ENCODE measurements around the gene NR2C2.
A peak's percentile ranks its signal among the peaks of the same experiment; 100 is the strongest.

NR2C2 gene

DNA sequence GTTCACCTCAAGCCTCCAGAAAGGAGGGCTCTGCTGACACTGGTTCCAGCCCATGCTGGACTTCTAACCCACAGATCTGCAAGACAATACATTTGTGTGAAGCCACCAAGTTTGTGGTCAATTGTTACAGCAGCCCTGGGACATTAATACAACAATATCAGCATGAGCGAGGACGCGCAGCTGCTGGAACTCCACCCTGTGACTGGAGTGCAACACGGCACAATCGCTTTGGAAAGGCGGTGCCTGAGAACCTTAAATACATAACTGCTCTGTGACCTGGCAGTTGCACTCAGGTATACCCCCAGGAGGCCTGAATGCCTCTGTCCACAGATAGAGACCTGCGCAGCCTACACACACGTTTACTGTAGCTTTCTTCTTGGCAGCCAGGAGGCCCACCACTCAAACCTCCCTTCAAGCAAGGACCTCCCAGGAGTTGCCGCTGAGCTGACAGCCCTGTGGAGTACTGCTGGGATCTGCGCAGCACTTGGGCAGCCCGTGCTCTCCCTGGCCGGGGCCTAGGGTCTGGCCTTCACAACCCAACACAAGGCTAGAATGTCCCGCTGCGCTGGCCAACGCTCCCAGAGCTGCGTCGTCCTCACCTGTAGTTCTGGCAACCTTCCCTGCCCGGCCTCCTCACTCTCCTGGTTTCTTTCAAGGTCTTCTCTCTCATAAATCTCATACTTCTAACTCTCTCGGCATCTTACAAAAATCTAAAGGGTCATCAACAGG lies 109.5 kb downstream of the NR2C2 start:
- Histone ChIP-seq H3K4me3 (ENCODE audit: low read length) (no peak overlapping the region), H3K9ac (ENCODE audit: low read depth, low read length) (no peak overlapping the region), H3K4me1 (ENCODE audit: control insufficient read depth, insufficient read depth, low read length) (peaks cover 7% of the 10 kb centered on the region), H3K9me3 (replicated peaks; ENCODE audit: low read length) (no peaks in the 10 kb centered on the region), H3K27me3 (ENCODE audit: control insufficient read depth, insufficient read depth, low read length) (no peaks in the 10 kb centered on the region), H3K36me3 (ENCODE audit: insufficient read depth, low read length) (peaks cover 45% of the 10 kb centered on the region), H3K4me2 (ENCODE audit: low read length) (no peak overlapping the region)

DNA sequence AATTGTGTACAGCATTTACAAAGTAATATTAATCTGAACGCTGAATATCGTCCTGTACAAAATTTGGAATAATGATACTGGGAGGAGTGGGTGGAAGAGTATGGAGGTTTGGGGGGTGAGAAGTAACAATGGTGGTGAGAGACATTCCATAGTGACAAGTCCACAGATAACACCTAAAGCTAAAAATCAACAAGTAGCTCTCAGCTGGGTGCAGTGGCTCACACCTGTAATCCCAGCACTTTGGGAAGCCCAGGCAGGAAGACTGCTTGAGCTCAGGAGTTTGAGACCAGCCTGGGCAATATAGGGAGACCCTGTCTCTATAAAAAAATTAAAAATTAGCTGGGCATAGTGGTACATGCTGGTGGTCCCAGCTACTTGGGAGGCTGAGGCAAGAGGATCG lies 112.6 kb downstream of the NR2C2 start:
- H3K4me3 ChIP-seq (ENCODE audit: low read length) = no peak overlapping the region
- peaks cover 17% of the 10 kb centered on the region for H3K4me1 ChIP-seq (ENCODE audit: control insufficient read depth, insufficient read depth, low read length)
- H3K36me3 ChIP-seq (ENCODE audit: insufficient read depth, low read length) = peaks cover 30% of the 10 kb centered on the region
- no peaks in the 10 kb centered on the region for H3K27me3 ChIP-seq (ENCODE audit: control insufficient read depth, insufficient read depth, low read length)
- no peaks in the 10 kb centered on the region for H3K9me3 ChIP-seq (replicated peaks; ENCODE audit: low read length)
- no peak overlapping the region for H3K9ac ChIP-seq (ENCODE audit: low read depth, low read length)
- H3K4me2 ChIP-seq (ENCODE audit: low read length) = no peak overlapping the region

DNA sequence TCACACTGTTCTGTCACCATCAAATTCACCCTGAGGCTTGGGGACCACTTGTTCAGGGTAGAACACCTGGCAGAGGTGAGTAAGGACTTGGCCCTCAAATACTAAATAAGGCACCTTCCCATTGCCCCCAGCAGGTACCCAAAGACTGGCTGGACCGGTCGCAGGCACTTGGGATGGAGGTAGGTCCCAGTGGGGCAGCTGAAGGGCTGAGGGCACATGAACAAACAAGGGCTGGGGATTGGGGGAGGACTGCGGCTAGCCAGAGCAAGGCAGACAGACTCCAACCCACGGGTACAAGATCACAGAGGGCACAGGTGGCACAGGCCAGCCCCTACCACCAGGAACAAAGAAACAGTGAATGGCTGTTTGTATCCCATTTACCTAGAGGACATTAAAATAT lies 115.9 kb downstream of the NR2C2 start:
- Histone ChIP-seq H3K4me1 (ENCODE audit: control insufficient read depth, insufficient read depth, low read length) (peaks cover 17% of the 10 kb centered on the region), H3K4me2 (ENCODE audit: low read length) (peak overlapping the region; percentile 84), H3K4me3 (ENCODE audit: low read length) (no peak overlapping the region), H3K36me3 (ENCODE audit: insufficient read depth, low read length) (peaks cover 10% of the 10 kb centered on the region), H3K9ac (ENCODE audit: low read depth, low read length) (no peak overlapping the region), H3K9me3 (replicated peaks; ENCODE audit: low read length) (no peaks in the 10 kb centered on the region), H3K27me3 (ENCODE audit: control insufficient read depth, insufficient read depth, low read length) (no peaks in the 10 kb centered on the region)

DNA sequence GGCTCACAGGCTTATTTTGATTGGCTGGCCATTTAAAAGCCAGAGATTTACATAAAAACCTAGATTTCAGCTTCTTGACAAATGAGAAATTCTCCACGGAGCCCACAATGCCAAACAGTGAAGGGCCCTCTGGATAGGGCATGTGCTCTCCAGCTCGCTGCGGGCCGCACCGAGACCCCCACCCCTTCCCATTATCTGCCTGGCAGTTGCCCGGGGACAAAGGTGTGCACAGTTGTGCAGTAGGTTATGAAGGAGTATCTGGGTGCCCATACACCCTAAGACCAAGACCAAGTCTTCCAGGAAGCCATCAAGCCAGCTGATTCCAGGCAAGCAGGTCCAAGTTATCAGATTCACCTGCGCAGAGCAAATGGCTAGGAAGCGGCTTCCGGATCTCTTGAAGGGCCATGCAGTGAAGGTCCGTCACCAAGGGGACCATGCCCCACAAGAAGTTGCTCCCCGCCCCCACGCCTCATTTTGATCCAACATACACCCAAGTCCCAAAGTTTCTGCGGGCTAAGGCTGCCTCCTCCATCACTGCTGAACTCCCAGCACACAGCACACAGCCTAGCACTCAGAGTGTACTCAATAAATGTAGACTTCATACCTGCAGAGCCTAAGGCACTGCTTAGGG lies 116.4 kb downstream of the NR2C2 start:
- peak overlapping the region; percentile 96 for H3K9ac ChIP-seq (ENCODE audit: low read depth, low read length)
- peaks cover 17% of the 10 kb centered on the region for H3K4me1 ChIP-seq (ENCODE audit: control insufficient read depth, insufficient read depth, low read length)
- H3K36me3 ChIP-seq (ENCODE audit: insufficient read depth, low read length) = peaks cover 5% of the 10 kb centered on the region
- H3K4me3 ChIP-seq (ENCODE audit: low read length) = peak overlapping the region; percentile 91
- H3K4me2 ChIP-seq (ENCODE audit: low read length) = peak overlapping the region; percentile 84
- no peaks in the 10 kb centered on the region for H3K9me3 ChIP-seq (replicated peaks; ENCODE audit: low read length)
- H3K27me3 ChIP-seq (ENCODE audit: control insufficient read depth, insufficient read depth, low read length) = no peaks in the 10 kb centered on the region

- Histone ChIP-seq H3K9me3 (replicated peaks; ENCODE audit: low read length) (no peaks in the 10 kb centered on the region), H3K4me2 (ENCODE audit: low read length) (peak overlapping the region; percentile 84), H3K9ac (ENCODE audit: low read depth, low read length) (peak overlapping the region; percentile 96), H3K4me3 (ENCODE audit: low read length) (peak overlapping the region; percentile 91), H3K27me3 (ENCODE audit: control insufficient read depth, insufficient read depth, low read length) (no peaks in the 10 kb centered on the region), H3K36me3 (ENCODE audit: insufficient read depth, low read length) (no peaks in the 10 kb centered on the region), H3K4me1 (ENCODE audit: control insufficient read depth, insufficient read depth, low read length) (peaks cover 17% of the 10 kb centered on the region)
Measured at GRCh38 chr3:15064299-15064834, 117.0 kb downstream of the NR2C2 start.

DNA sequence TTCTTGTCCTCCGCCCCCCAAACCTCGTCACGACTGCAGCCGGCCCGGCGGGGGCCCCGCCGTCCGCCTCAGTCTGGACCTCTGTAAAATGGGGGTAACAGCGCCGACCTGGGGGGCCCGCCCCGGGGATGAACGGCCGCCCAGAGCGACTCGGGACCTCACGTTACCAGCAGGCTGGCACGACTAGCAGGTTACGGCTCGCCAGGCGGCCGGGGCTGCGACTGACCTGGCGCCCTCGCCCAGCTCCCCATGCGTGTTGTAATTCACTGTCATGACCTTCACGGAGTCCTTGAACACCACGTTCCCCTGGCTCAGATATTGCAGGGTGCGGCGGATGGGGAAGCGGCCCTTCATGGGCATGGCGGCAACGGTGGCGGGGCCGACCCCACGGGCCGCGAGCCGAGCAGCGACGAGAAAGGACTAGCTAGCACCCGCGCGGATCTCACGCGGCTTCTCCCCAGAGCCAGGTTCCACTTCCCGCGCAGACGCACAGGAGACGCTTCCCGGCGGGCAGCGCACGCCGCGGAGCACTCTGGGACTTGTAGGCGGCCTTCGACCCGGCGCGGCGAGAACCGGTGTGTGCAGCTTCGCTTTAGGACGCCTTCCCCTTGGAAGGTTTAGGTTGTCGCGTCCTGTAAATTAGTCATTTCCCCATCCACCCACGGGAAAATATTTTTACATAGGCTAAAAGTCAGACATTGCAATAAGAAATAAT lies 117.6 kb downstream of the NR2C2 start, which contains the start of gene MRPS25:
Gene MRPS25, minus strand, starts transcription at position 481 of the 715 bp plus-strand sequence. Its CDS starts 121 bp downstream, at position 360.
- H3K27me3 ChIP-seq (ENCODE audit: control insufficient read depth, insufficient read depth, low read length) = no peaks in the 10 kb centered on the region
- peaks cover 17% of the 10 kb centered on the region for H3K4me1 ChIP-seq (ENCODE audit: control insufficient read depth, insufficient read depth, low read length)
- peak within 1 kb of the TSS; percentile 96 for H3K9ac ChIP-seq (ENCODE audit: low read depth, low read length)
- peaks cover 4% of the 10 kb centered on the region for H3K36me3 ChIP-seq (ENCODE audit: insufficient read depth, low read length)
- H3K4me2 ChIP-seq (ENCODE audit: low read length) = peak within 1 kb of the TSS; percentile 84
- no peaks in the 10 kb centered on the region for H3K9me3 ChIP-seq (replicated peaks; ENCODE audit: low read length)
- H3K4me3 ChIP-seq (ENCODE audit: low read length) = peak within 1 kb of the TSS; percentile 91

GRCh38 chr3:15065550-15066007 lies 118.2 kb downstream of the NR2C2 start:
- Histone ChIP-seq H3K36me3 (ENCODE audit: insufficient read depth, low read length) (peaks cover 8% of the 10 kb centered on the region), H3K9ac (ENCODE audit: low read depth, low read length) (peak overlapping the region; percentile 96), H3K4me3 (ENCODE audit: low read length) (peak overlapping the region; percentile 91), H3K4me1 (ENCODE audit: control insufficient read depth, insufficient read depth, low read length) (peaks cover 20% of the 10 kb centered on the region), H3K4me2 (ENCODE audit: low read length) (peak overlapping the region; percentile 84), H3K27me3 (ENCODE audit: control insufficient read depth, insufficient read depth, low read length) (no peaks in the 10 kb centered on the region), H3K9me3 (replicated peaks; ENCODE audit: low read length) (no peaks in the 10 kb centered on the region)

DNA sequence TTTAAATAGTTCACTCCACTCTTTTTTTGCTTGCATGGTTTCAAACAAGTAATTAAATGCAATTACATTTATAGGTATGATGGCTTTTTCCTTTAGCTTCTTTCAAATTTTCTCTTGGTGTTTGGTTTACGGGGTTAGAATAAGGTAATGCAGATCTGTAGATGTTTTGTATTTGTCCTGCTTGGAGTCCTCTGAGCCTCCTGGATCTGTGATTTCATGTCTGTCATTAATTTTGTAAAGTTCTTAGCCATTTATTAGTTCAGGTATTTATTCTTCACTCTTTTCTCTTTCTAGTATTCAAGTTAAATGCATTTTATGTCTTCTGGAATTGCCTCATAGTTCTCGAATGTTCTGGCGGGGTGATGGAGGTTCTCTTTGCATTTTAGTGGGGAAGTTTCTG lies 119.1 kb downstream of the NR2C2 start:
- H3K36me3 ChIP-seq (ENCODE audit: insufficient read depth, low read length) = peaks cover 8% of the 10 kb centered on the region
- peaks cover 20% of the 10 kb centered on the region for H3K4me1 ChIP-seq (ENCODE audit: control insufficient read depth, insufficient read depth, low read length)
- H3K4me2 ChIP-seq (ENCODE audit: low read length) = no peak overlapping the region
- no peak overlapping the region for H3K4me3 ChIP-seq (ENCODE audit: low read length)
- no peak overlapping the region for H3K9ac ChIP-seq (ENCODE audit: low read depth, low read length)
- H3K9me3 ChIP-seq (replicated peaks; ENCODE audit: low read length) = no peaks in the 10 kb centered on the region
- no peaks in the 10 kb centered on the region for H3K27me3 ChIP-seq (ENCODE audit: control insufficient read depth, insufficient read depth, low read length)

- no peak overlapping the region for H3K4me2 ChIP-seq (ENCODE audit: low read length)
Measured at GRCh38 chr3:15069441-15069840, 122.1 kb downstream of the NR2C2 start.

GRCh38 chr3:15071699-15072098 lies 124.3 kb downstream of the NR2C2 start:
- Histone ChIP-seq H3K4me2 (ENCODE audit: low read length) (no peak overlapping the region), H3K9ac (ENCODE audit: low read depth, low read length) (no peak overlapping the region), H3K4me1 (ENCODE audit: control insufficient read depth, insufficient read depth, low read length) (peaks cover 3% of the 10 kb centered on the region), H3K4me3 (ENCODE audit: low read length) (no peak overlapping the region), H3K9me3 (replicated peaks; ENCODE audit: low read length) (no peaks in the 10 kb centered on the region), H3K36me3 (ENCODE audit: insufficient read depth, low read length) (peaks cover 49% of the 10 kb centered on the region), H3K27me3 (ENCODE audit: control insufficient read depth, insufficient read depth, low read length) (no peaks in the 10 kb centered on the region)

More at GRCh38 chr3:15069441-15069840, 122.1 kb downstream of the NR2C2 start:
- Histone ChIP-seq H3K27me3 (ENCODE audit: control insufficient read depth, insufficient read depth, low read length) (no peaks in the 10 kb centered on the region), H3K36me3 (ENCODE audit: insufficient read depth, low read length) (peaks cover 33% of the 10 kb centered on the region), H3K9me3 (replicated peaks; ENCODE audit: low read length) (no peaks in the 10 kb centered on the region), H3K9ac (ENCODE audit: low read depth, low read length) (no peak overlapping the region), H3K4me1 (ENCODE audit: control insufficient read depth, insufficient read depth, low read length) (peaks cover 8% of the 10 kb centered on the region), H3K4me3 (ENCODE audit: low read length) (no peak overlapping the region)

- no peak overlapping the region for H3K4me3 ChIP-seq (ENCODE audit: low read length)
- H3K9me3 ChIP-seq (replicated peaks; ENCODE audit: low read length) = no peaks in the 10 kb centered on the region
- H3K27me3 ChIP-seq (ENCODE audit: control insufficient read depth, insufficient read depth, low read length) = no peaks in the 10 kb centered on the region
- H3K36me3 ChIP-seq (ENCODE audit: insufficient read depth, low read length) = peaks cover 71% of the 10 kb centered on the region
- no peak overlapping the region for H3K9ac ChIP-seq (ENCODE audit: low read depth, low read length)
- H3K4me2 ChIP-seq (ENCODE audit: low read length) = no peak overlapping the region
- H3K4me1 ChIP-seq (ENCODE audit: control insufficient read depth, insufficient read depth, low read length) = peaks cover 3% of the 10 kb centered on the region
Measured at GRCh38 chr3:15074500-15074899, 127.1 kb downstream of the NR2C2 start.

All from skeletal muscle satellite cell (primary cell).